Thoracic aorta endothelial cell (primary cell): ENCODE measurements around the gene DNAJC7. TPM values are rescaled to one million over a fixed set of nuclear protein-coding genes. Genes with fewer than 3 reads are reported as not detected.

Source experiments
- total RNA-seq: library from RNA; depleted of rRNA; stranded (reverse); fragments of >200 nt; gene quantifications from 2 replicates; pipeline ENCODE4 v1.2.3, GENCODE V29; 2012

The DNAJC7 gene, protein sequence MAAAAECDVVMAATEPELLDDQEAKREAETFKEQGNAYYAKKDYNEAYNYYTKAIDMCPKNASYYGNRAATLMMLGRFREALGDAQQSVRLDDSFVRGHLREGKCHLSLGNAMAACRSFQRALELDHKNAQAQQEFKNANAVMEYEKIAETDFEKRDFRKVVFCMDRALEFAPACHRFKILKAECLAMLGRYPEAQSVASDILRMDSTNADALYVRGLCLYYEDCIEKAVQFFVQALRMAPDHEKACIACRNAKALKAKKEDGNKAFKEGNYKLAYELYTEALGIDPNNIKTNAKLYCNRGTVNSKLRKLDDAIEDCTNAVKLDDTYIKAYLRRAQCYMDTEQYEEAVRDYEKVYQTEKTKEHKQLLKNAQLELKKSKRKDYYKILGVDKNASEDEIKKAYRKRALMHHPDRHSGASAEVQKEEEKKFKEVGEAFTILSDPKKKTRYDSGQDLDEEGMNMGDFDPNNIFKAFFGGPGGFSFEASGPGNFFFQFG
- total RNA-seq: 93.2 and 95.2 TPM in 2 replicates

DNA sequence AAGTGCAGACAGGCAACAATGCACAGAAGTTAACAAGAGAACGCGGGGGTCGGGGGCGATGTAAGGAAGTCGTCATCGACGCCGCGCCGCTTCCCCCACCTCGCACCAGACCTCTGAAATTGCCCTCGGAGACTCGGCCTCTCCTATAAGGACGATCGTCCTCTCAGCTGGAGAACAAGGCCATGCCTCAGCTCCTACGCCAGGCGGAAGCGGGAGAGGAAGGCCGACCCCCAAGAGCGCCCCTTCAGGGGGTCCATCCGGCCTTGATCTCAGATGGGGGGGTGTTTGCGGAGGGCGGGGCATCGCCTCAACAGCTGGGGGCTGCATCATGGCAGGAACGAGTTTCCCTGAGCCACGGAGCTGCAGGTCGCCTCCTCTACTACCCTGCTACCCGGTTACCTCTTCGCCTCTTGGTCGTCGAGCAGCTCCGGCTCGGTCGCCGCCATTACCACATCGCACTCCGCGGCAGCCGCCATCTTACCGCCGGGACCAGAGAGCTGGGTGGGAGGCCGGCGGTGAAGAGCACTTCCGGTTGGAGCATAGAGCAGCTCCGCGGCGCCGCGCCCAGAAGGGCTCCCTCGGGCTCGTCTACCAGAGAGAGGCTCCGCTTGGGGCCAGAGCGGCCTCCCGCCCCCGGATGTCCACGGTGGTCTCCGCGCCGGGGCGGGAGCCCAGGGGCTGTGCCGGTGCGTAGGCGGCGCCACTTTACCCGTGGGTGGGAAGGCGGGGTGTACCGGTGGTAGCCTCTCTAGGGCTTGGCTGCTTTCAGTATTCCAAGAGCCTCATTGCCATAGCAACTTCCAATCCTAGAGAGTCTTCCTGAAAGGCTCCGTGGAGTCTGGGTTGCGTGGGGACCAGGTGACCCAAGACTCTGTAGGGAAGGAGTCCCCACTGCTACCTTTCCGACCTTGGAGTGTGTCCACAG lies at the start of gene DNAJC7:
DNAJC7 (minus strand) TSS at position 499 of the 925 bp plus-strand sequence; CDS start at position 476, 23 bp downstream.

DNA sequence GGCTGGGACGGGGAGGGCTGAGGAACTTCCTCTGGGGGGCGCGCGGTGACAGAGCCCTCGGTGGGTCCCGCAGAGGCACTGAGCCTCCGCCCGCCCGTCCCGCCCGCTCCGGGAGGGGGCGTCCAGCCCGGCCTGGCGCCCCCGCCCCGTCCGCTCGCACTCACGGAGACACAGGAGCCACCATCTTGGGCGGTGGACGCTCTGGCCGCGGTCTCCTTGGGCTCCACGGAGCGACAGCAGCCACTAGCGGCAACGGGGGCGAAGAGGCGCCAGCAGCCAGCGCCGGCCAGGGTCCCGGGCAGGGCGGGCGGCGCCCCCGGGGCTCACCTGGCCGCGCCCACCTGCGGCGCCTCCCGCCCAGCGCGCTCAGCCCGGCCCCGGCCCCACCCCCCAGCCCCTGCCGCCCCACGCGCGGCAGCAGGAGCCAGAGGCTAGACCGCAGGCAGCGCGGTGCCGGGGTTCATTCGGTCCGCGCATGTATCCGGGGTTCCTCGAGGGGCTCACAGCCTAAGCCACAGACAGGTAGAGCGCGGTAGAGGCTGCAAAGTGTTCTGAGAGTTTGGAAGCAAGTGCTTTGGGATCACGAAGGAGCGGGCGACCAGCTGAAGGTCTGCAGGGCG lies 33.3 kb upstream of the DNAJC7 start, which contains the start of gene C17orf113:
C17orf113 (minus strand) TSS at position 209 of the 620 bp plus-strand sequence. CDS start 7,225 bp downstream, outside the sequence.

DNA sequence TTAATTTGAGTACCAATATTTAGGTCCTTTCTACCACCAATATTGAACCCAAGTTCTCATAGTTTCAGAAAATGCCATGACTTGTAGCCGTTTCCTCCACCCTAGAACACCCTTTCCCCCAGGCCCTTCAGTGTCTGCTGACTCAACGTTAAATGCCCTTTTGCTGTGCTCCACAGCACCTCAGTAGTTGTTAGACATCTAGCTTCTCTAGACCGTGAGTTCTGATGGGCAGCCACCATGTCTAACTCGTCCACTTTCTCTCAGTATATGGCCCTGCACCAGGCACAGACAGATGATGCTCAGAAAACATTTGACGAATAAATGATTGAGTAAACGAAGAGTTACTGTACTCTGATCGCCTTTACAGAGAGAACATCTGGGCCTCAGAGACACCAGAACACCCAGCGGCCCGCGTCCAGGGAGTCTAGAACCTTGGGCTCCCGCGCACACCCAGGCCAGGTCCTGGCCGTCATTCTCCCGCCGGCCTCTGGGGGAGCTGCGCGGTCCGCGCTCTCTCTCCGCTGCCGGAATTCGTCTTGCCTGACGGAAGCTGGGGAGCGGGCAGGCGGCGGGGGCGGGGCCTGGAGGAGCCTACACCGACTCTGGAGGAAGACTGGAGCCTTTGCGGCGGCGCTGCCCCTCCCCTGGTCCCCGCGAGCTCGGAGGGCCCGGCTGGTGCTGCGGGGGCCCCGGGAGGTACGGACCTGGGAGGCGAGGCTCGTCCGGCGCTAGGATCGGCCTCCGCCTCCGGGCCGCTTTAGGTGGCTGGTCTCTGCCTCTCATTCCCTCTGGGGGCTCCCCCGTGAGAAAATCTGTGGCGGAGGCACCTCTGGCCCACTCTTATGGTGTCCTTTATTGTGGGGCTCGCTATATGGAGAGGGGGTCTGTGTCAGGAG lies 2.5 kb upstream of the DNAJC7 start, which contains the start of gene NKIRAS2:
NKIRAS2 (plus strand) TSS at position 582 of the 896 bp plus-strand sequence. CDS start 1,488 bp downstream, outside the sequence.

DNA sequence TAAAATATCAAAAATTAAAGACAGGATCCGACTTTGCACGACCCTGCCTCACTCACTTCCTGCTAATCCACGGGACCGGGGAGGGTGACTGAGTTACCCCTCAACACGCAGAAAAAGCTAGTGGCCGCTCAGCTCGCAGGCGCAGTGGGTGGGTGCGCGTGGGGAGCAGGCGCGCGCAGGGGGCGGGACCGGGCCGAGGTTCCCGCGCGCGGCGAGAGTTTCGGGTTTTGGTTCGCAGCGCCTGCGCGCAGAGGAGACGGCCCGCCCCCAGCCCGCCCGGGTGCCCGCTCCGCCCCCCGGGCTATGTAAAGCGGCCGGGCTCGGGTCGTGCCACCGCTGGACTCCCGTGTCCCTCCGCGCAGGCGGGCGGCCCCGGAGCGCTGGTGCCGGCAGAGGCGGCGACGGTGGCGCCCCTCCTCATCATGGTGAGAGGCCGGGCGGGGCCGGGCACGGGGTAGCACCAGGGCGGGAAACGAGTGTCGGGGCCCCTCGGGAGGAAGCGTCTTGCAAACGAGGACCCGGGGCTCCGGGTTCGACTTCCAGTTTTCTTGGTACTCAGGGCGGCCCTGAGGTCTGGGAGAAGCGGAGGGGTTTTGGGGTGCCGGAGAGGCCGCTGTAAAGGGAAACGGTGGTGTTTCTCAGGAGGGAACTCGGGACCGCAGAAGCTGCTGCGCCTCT lies 50.6 kb downstream of the DNAJC7 start, which contains the start of gene CNP:
CNP (plus strand) TSS at position 333 of the 678 bp plus-strand sequence; CDS start at position 423, 90 bp downstream.

DNA sequence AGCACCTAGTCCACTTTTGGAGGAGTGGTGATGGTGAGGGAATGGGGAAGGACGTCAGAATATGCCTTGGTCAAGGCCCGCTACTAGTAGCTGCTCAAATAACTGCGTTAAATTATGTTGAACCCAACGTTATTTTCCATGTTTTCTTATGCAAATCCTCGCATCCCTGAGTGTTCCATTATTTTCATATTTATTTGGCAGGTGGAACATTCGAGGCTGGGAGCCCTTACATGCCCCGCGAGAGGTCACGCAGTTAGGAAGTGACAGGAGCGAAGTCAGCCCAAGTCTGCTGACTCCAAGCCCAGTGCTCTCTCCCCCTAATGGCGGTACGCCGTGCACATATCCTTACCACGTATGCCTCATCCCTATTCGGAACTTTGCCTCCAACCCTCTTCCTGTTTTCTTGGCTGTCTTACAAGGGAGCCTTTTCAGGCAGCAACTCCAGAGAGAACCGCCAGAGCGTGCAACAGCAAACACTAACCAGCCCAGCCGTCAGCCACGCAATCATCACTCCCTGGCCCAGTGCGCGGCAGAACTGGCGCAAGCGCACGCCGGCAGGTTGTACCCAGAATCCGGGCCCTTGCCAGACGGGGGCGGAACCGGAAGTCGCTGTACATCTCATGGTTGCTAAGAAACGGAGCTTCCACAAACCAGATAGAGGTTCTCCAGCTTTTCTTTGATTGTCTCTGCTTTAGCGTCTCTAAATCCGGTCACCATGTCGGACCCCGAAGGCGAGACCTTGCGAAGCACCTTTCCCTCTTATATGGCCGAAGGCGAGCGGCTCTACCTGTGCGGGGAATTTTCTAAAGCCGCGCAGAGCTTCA lies 87.0 kb downstream of the DNAJC7 start, which contains the start of gene ODAD4:
ODAD4 (plus strand) TSS at position 609 of the 824 bp plus-strand sequence; CDS start at position 716, 107 bp downstream.

Other genes with a start within 250 kb of the DNAJC7 start
- gene JUP, start 230.7 kb downstream of the DNAJC7 start, total RNA-seq: 107 and 115 TPM in 2 replicates
- gene P3H4, start 205.5 kb downstream of the DNAJC7 start, total RNA-seq: 40.0 and 52.8 TPM in 2 replicates
- 129 and 131 TPM in 2 replicates for gene FKBP10, start 204.4 kb downstream of the DNAJC7 start, total RNA-seq
- gene NT5C3B, start 181.2 kb downstream of the DNAJC7 start, total RNA-seq: 54.5 and 71.5 TPM in 2 replicates
- not detected in 2 replicates for gene KLHL10, start 179.6 kb downstream of the DNAJC7 start, total RNA-seq
- 35.5 and 38.2 TPM in 2 replicates for gene KLHL11, start 152.0 kb downstream of the DNAJC7 start, total RNA-seq
- 309 and 427 TPM in 2 replicates for gene ACLY, start 98.5 kb downstream of the DNAJC7 start, total RNA-seq
- 0.13 and 0.36 TPM in 2 replicates for gene ODAD4, start 86.8 kb downstream of the DNAJC7 start, total RNA-seq
- 61.8 and 67.2 TPM in 2 replicates for gene CNP, start 50.6 kb downstream of the DNAJC7 start, total RNA-seq
- gene NKIRAS2, start 2.7 kb upstream of the DNAJC7 start, total RNA-seq: 47.7 and 48.0 TPM in 2 replicates
- gene C17orf113, start 33.2 kb upstream of the DNAJC7 start, total RNA-seq: 0.07 and 0.13 TPM in 2 replicates
- gene ZNF385C, start 81.0 kb upstream of the DNAJC7 start, total RNA-seq: not detected in 2 replicates
- 3.9 and 5.9 TPM in 2 replicates for gene DHX58, start 95.3 kb upstream of the DNAJC7 start, total RNA-seq
- gene KAT2A, start 103.9 kb upstream of the DNAJC7 start, total RNA-seq: 16.4 and 19.5 TPM in 2 replicates
- not detected in 2 replicates for gene HSPB9, start 105.4 kb upstream of the DNAJC7 start, total RNA-seq
- gene RAB5C, start 137.6 kb upstream of the DNAJC7 start, total RNA-seq: 114 and 162 TPM in 2 replicates
- gene KCNH4, start 163.7 kb upstream of the DNAJC7 start, total RNA-seq: under 0.01 TPM in 1 of 2 replicates, not detected in the other
- gene HCRT, start 168.0 kb upstream of the DNAJC7 start, total RNA-seq: not detected in 2 replicates
- 8.4 and 11.2 TPM in 2 replicates for gene GHDC, start 177.1 kb upstream of the DNAJC7 start, total RNA-seq